DMS 273 (cell line): ENCODE data around the gene DDO.

Source experiments
- DNase-seq: peaks from one replicate; lab custom pipeline; 2025; ENCODE audit not compliant: unreplicated experiment; lab: John Stamatoyannopoulos, UW

Gene DDO

DNA sequence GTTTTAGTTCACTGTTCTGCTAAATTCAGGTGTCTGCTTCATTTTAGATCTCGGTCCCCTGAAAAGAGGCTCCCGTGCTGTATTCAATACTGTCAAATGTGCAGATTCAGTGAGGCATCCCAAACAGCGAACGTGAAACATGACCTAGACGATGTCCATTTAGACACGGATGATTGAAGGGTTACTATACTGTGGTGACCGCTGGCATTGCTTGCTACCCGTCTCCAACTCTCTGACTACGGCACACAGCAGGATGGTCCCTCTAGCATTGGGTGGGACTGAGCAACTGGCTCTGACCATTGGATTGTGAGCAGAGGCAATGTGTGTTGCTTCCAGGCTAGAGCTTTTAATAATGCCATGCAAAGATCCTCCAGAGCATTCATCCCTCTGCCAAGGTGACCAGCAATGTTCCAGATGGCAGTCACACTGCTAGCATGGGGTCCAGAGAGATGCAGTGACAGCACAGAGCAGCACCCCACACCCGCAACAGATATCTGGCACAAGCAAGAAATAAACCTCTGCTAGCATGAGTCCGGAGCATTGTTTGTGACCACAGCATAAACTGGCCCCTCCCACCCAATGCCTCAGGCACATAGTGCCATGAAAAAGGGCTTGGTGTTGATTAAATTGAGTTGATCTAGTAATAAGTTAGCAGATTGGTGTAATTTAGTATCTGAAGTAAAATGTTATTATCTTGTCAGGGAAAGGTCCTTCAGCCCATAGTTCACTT lies 66.2 kb downstream of the DDO start:
- DNase-seq, result no peak

GRCh38 chr6:110345025-110345424 lies 70.3 kb downstream of the DDO start:
- DNase-seq, result no peak

GRCh38 chr6:110342759-110343158 lies 72.6 kb downstream of the DDO start:
- no peak for DNase-seq
